Keratinocyte (primary cell): Measurements from ENCODE around the gene FSTL3.

Experiments used
- EZH2 ChIP-seq: IDR thresholded peaks from one replicate; pipeline ENCODE4 v1.6.1; 2012; ENCODE audit warnings: inconsistent platforms, mild to moderate bottlenecking, low read length, moderate library complexity
- TF ChIP-seq, protein P1 (sequence below), 3 experiments: IDR thresholded peaks in 1 of 3; conservative IDR thresholded peaks in 1 of 3; optimal IDR thresholded peaks in 1 of 3; 2 replicates in 2 of 3; 3 replicates in 1 of 3; pipeline versions ENCODE3 to v1.5.1; 2011; ENCODE audit warnings: low read length in 3 of 3, mild to moderate bottlenecking in 3 of 3, moderate library complexity in 2 of 3, control low read depth in 1 of 3, inconsistent platforms in 1 of 3; ENCODE audit not compliant: insufficient read depth in 2 of 3; ENCODE audit errors: extremely low read depth in 1 of 3

DNA sequence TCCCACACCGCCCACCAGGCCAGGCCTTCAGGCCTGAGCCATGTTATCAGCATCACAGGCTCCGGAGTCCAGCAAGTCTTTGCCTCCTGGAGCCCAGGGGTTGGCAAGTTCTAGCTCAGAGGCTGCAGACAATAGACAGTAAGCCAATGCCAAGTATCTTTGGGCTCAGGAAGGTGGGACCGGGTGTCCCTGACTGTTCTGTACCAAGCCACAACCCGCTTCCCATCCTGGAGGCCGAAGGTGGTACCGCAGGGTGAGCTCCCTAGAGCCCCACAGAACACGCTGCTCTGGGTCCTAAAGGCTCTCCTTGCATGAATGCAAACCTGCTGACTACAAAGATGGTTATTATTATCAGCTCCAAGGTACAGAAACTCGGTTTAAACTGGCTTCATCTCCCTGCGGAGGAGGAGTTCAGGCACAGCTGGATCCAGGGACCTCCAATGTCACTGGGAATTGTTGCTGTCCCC is 5.5 kb upstream of the FSTL3 start:
- TF ChIP-seq, protein P1, sequence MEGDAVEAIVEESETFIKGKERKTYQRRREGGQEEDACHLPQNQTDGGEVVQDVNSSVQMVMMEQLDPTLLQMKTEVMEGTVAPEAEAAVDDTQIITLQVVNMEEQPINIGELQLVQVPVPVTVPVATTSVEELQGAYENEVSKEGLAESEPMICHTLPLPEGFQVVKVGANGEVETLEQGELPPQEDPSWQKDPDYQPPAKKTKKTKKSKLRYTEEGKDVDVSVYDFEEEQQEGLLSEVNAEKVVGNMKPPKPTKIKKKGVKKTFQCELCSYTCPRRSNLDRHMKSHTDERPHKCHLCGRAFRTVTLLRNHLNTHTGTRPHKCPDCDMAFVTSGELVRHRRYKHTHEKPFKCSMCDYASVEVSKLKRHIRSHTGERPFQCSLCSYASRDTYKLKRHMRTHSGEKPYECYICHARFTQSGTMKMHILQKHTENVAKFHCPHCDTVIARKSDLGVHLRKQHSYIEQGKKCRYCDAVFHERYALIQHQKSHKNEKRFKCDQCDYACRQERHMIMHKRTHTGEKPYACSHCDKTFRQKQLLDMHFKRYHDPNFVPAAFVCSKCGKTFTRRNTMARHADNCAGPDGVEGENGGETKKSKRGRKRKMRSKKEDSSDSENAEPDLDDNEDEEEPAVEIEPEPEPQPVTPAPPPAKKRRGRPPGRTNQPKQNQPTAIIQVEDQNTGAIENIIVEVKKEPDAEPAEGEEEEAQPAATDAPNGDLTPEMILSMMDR (optimal IDR thresholded peaks at IDR 0.05 in 1 of 3, IDR thresholded peaks at IDR 0.05 in 1 of 3, conservative IDR thresholded peaks at IDR 0.05 in 1 of 3; ENCODE audit: extremely low read depth in 1 of 3, insufficient read depth in 2 of 3, low read length in 3 of 3) = no peak
- no peak for TF ChIP-seq EZH2
